Measurements from ENCODE around the gene CR1L. TPM values are rescaled to one million over a fixed set of nuclear protein-coding genes. Genes with fewer than 3 reads are reported as not detected.

Gene CR1L
- total and polyA plus RNA-seq, 2 of the 8 experiments (the other 6 are each of a cell fraction or from before 2014, with no cell fraction given) = 0.39 TPM; not detected in 1

- Histone ChIP-seq H3K23ac (ENCODE audit: insufficient read length) (no peak overlapping the region), H3K4me2 (ENCODE audit: insufficient read depth in 1 of 2, low read depth in 2 of 2, low read length in 2 of 2) (no peak overlapping the region), H2BK20ac (ENCODE audit: low read length) (no peak overlapping the region), H3K27me3 (replicated peaks in 1 of 4; ENCODE audit: control insufficient read depth in 3 of 4, extremely low read depth in 1 of 4, insufficient read depth in 3 of 4, low read length in 3 of 4) (no peaks in the 10 kb centered on the region), H3K14ac (ENCODE audit: insufficient read length) (no peak overlapping the region), H3K18ac (ENCODE audit: extremely low read depth, low read length) (no peak overlapping the region), H3K56ac (replicated peaks; ENCODE audit: insufficient read length, low read depth, low read length) (no peak overlapping the region), H3K79me2 (ENCODE audit: control insufficient read depth in 1 of 2, insufficient read depth in 2 of 2, low read length in 2 of 2) (peaks cover 0 to 17% of the 10 kb centered on the region in 2 experiments; a peak in 2 of 4 replicates), H3K4me1 (replicated peaks in 1 of 4; ENCODE audit: control insufficient read depth in 3 of 4, insufficient read depth in 4 of 4, low read length in 3 of 4) (no peaks in the 10 kb centered on the region), H4K91ac (replicated peaks; ENCODE audit: insufficient read length, low read length) (no peak overlapping the region), H3K4me3 (ENCODE audit: extremely low read depth in 1 of 4, insufficient read depth in 2 of 4, low read depth in 3 of 4, low read length in 4 of 4) (no peak overlapping the region), H2BK5ac (ENCODE audit: low read depth, low read length) (no peak overlapping the region), H3K9me3 (ENCODE audit: insufficient read depth in 2 of 2, low read depth in 1 of 2, low read length in 1 of 2) (no peaks in the 10 kb centered on the region), H4K8ac (ENCODE audit: extremely low read depth, insufficient read depth, low read length) (no peak overlapping the region), H3K36me3 (ENCODE audit: control insufficient read depth in 2 of 4, insufficient read depth in 4 of 4, low read length in 3 of 4) (peaks cover 11 to 98% (median 62%) of the 10 kb centered on the region in 4 experiments), H3K27ac (ENCODE audit: low read depth, low read length) (no peak overlapping the region), H3K4ac (replicated peaks; ENCODE audit: insufficient read length, low read depth, low read length) (no peak overlapping the region), H2BK12ac (ENCODE audit: low read depth, low read length) (no peak overlapping the region), H2BK15ac (ENCODE audit: low read length) (no peak overlapping the region), H3K23me2 (ENCODE audit: low read depth, low read length) (no peaks in the 10 kb centered on the region), H2AK5ac (ENCODE audit: low read depth, low read length) (no peak overlapping the region), H4K5ac (ENCODE audit: insufficient read length, low read depth, low read length) (no peak overlapping the region), H2BK120ac (replicated peaks; ENCODE audit: low read depth, low read length) (no peak overlapping the region), H3K9ac (replicated peaks in 1 of 4; ENCODE audit: extremely low read depth in 1 of 4, low read depth in 3 of 4, low read length in 3 of 4) (no peak overlapping the region), H4K20me1 (replicated peaks in 1 of 2; ENCODE audit: control insufficient read depth in 1 of 2, insufficient read depth in 2 of 2, low read length in 2 of 2) (peaks cover 4 to 8% of the 10 kb centered on the region in 2 experiments), H2AFZ (ENCODE audit: low read length) (no peak overlapping the region), H3K79me1 (ENCODE audit: low read depth, low read length) (no peaks in the 10 kb centered on the region; the same call in 1 of the 2 replicates)
- no peak for FAIRE-seq
- 94% methylated on average over 13 of the region's 13 CpGs; no CpG with 5 or more reads in 1 of the 2 experiments for WGBS, 2 experiments (ENCODE audit: extremely low coverage in 1 of 2, insufficient coverage in 1 of 2, insufficient read length in 1 of 2, insufficient replicate concordance in 2 of 2, low coverage in 1 of 2, low lambda C conversion rate in 2 of 2, missing lambda C conversion rate in 1 of 2)
- ChIA-PET CTCF (ENCODE audit: partially characterized antibody) (interaction anchor here (0.8 to 2.2 kb wide), 2 partner anchors 13 to 34 kb away, joined by 3 to 9 read pairs; no protein-coding TSS in a partner anchor), POLR2A (ENCODE audit: partially characterized antibody) (interaction anchor here (1.1 to 1.4 kb wide), 2 partner anchors 9 to 12 kb away, joined by 3 to 4 read pairs; no protein-coding TSS in a partner anchor)
- TF ChIP-seq TCF12 (IDR thresholded peaks at IDR 0.05; ENCODE audit: low read depth, low read length) (no peak), HDAC6 (IDR thresholded peaks at IDR 0.05; ENCODE audit: low read depth, low read length) (no peak), POLR2A (IDR thresholded peaks at IDR 0.05; ENCODE audit: control extremely low read depth in 1 of 2, low read depth in 2 of 2, low read length in 2 of 2) (no peak), SAP30 (IDR thresholded peaks at IDR 0.05; ENCODE audit: insufficient read depth, insufficient replicate concordance, low read length) (no peak), POLR2AphosphoS5 (IDR thresholded peaks at IDR 0.05; ENCODE audit: low read depth, low read length) (no peak), ATF2 (IDR thresholded peaks at IDR 0.05; ENCODE audit: low read length) (no peak), JUN (IDR thresholded peaks at IDR 0.05; ENCODE audit: low read depth, low read length) (no peak), RXRA (IDR thresholded peaks at IDR 0.05; ENCODE audit: insufficient read depth, low read depth, low read length) (no peak), BRCA1 (IDR thresholded peaks at IDR 0.05; ENCODE audit: low read depth, low read length) (no peak), CEBPB (IDR thresholded peaks at IDR 0.05; ENCODE audit: low read depth, low read length) (no peak), JUND (IDR thresholded peaks at IDR 0.05; ENCODE audit: low read length) (no peak), KDM1A (IDR thresholded peaks at IDR 0.05; ENCODE audit: borderline replicate concordance, low read length) (no peak), SIX5 (IDR thresholded peaks at IDR 0.05; ENCODE audit: low read depth, low read length) (no peak)
- DNase-seq (ENCODE audit: low read depth in 1 of 2, low spot score in 2 of 2) = no peak
Observed at GRCh38 chr1:207762622-207763021, 117.7 kb downstream of the CR1L start.
